C4-2B (cell line): ENCODE results near the gene PRRC2B.

Experiments used
- CTCF ChIP-seq: fragments of 450-650 bp; conservative IDR thresholded peaks from 2 replicates; pipeline ENCODE4 v1.5.1; 2017; ENCODE audit warnings: mild to moderate bottlenecking
- ZFX ChIP-seq: fragments of 450-650 bp; IDR thresholded peaks from 2 replicates; pipeline ENCODE4 v1.6.1; 2017

GRCh38 chr9:131523086-131523388 is 129.2 kb downstream of the PRRC2B start:
- TF ChIP-seq CTCF, result no peak
- TF ChIP-seq ZFX, result no peak
